Osteocyte (in vitro differentiated cells): ENCODE data around the gene LDB2. TPM values are rescaled to one million over a fixed set of nuclear protein-coding genes. Genes with fewer than 3 reads are reported as not detected.

ENCODE experiments used
- DNase-seq: peaks from one replicate; pipeline ENCODE4 v3.0.0; 2021; ENCODE audit warnings: mixed read lengths; ENCODE audit not compliant: unreplicated experiment; ENCODE audit errors: extremely low spot score
- H3K27ac Mint-ChIP-seq: one replicate; pipeline ENCODE4 v1.8.0; 2021; ENCODE audit warnings: mild to moderate bottlenecking, mixed read lengths; ENCODE audit not compliant: unreplicated experiment
- H3K27me3 Mint-ChIP-seq: one replicate; pipeline ENCODE4 v1.8.0; 2021; ENCODE audit warnings: mixed read lengths; ENCODE audit not compliant: unreplicated experiment
- H3K36me3 Mint-ChIP-seq: one replicate; pipeline ENCODE4 v1.8.0; 2021; ENCODE audit warnings: mixed read lengths; ENCODE audit not compliant: unreplicated experiment
- H3K4me1 Mint-ChIP-seq: one replicate; pipeline ENCODE4 v1.8.0; 2021; ENCODE audit warnings: mixed read lengths; ENCODE audit not compliant: unreplicated experiment
- H3K4me3 Mint-ChIP-seq: one replicate; pipeline ENCODE4 v1.8.0; 2021; ENCODE audit warnings: mild to moderate bottlenecking, moderate library complexity, mixed read lengths; ENCODE audit not compliant: unreplicated experiment
- H3K9me3 Mint-ChIP-seq: one replicate; pipeline ENCODE4 v1.8.0; 2021; ENCODE audit warnings: mixed read lengths; ENCODE audit not compliant: unreplicated experiment
- total RNA-seq: library from RNA; stranded (reverse); gene quantifications from 2 replicates; pipeline ENCODE4 v1.2.1, GENCODE V29; 2021
- TF ChIP-seq, protein P1 (sequence below): fragments of 200-600 bp; sonication (generic); IDR thresholded peaks from 2 replicates; pipeline ENCODE4 v1.5.0; 2021; ENCODE audit warnings: antibody characterized with exemption, mild to moderate bottlenecking, moderate library complexity

The LDB2 gene
- total RNA-seq, 1 donor from 2014 or later, result 8.7 TPM

DNA sequence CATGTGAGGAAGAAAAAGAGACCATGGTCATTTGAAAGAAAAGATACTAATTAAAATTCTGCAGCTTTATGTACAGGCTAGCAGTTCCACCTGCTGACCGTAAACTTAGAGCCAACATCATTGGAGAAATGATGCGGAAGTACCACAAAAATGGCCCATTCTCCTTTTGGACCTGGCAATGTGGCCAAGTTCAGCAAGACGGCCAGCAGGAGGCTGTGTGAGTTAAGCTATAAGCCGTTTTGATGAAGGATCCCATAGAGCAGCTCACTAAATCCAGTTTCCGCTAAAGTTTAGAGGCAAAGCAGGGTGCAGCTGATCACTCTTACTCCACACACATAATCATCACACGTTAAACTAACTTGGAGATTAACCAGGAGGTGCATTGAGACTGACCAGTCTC is 133.8 kb downstream of the LDB2 start:
- H3K4me3 Mint-ChIP-seq, result no peak overlapping the region
- no peak for DNase-seq
- peaks cover 6% of the 10 kb centered on the region for H3K4me1 Mint-ChIP-seq
- no peaks in the 10 kb centered on the region for H3K9me3 Mint-ChIP-seq
- no peaks in the 10 kb centered on the region for H3K27me3 Mint-ChIP-seq
- no peaks in the 10 kb centered on the region for H3K36me3 Mint-ChIP-seq
- no peak overlapping the region for H3K27ac Mint-ChIP-seq
- TF ChIP-seq, protein P1, sequence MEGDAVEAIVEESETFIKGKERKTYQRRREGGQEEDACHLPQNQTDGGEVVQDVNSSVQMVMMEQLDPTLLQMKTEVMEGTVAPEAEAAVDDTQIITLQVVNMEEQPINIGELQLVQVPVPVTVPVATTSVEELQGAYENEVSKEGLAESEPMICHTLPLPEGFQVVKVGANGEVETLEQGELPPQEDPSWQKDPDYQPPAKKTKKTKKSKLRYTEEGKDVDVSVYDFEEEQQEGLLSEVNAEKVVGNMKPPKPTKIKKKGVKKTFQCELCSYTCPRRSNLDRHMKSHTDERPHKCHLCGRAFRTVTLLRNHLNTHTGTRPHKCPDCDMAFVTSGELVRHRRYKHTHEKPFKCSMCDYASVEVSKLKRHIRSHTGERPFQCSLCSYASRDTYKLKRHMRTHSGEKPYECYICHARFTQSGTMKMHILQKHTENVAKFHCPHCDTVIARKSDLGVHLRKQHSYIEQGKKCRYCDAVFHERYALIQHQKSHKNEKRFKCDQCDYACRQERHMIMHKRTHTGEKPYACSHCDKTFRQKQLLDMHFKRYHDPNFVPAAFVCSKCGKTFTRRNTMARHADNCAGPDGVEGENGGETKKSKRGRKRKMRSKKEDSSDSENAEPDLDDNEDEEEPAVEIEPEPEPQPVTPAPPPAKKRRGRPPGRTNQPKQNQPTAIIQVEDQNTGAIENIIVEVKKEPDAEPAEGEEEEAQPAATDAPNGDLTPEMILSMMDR, result peak; percentile 47

DNA sequence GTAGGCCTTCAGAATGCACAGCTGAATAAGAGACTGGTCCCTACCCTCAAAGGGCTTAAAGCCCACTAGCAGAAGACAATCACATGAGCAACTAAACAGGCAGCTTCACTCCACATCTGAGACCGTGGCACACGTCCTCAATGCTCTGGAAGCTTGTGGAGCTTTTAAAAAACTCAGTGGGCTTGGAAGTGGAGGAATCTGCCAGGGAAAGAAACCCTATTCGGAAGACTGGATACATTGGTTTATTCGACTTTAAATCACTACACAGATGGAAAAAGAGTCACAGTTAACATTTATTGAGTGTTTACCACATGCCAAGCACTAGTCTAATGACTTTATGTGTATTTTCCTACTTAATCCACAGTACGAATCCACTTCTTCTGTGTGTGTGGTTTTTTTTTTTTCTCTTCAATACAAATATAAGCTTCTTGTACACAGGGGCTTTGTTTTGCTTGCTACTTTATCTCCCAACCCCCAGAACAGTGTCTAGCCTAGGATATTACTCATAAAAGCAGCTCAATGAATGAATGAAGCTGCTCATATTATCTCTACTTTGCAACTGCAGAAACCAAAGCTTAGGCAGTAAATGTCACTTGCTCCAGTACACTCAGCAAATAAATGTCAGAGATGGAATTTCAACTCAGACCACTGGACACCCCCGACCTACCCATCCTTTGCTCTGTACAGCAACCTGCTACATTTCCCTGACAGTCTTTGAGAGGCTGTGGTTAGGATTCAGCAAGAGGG is 137.7 kb downstream of the LDB2 start:
- Mint-ChIP-seq H3K27me3 (no peaks in the 10 kb centered on the region), H3K27ac (no peak overlapping the region), H3K9me3 (no peaks in the 10 kb centered on the region), H3K4me3 (no peak overlapping the region), H3K4me1 (peaks cover 6% of the 10 kb centered on the region), H3K36me3 (no peaks in the 10 kb centered on the region)
- TF ChIP-seq, protein P1, result no peak
- no peak for DNase-seq

GRCh38 chr4:16759931-16760582 is 138.4 kb downstream of the LDB2 start:
- no peak for DNase-seq
- no peak overlapping the region for H3K4me3 Mint-ChIP-seq
- H3K9me3 Mint-ChIP-seq, result no peaks in the 10 kb centered on the region
- TF ChIP-seq, protein P1, result no peak
- no peak overlapping the region for H3K27ac Mint-ChIP-seq
- no peaks in the 10 kb centered on the region for H3K27me3 Mint-ChIP-seq
- H3K36me3 Mint-ChIP-seq, result no peaks in the 10 kb centered on the region
- peaks cover 6% of the 10 kb centered on the region for H3K4me1 Mint-ChIP-seq

- TF ChIP-seq, protein P1, result no peak
- Mint-ChIP-seq H3K36me3 (no peaks in the 10 kb centered on the region), H3K4me1 (peaks cover 6% of the 10 kb centered on the region), H3K27me3 (no peaks in the 10 kb centered on the region), H3K9me3 (no peaks in the 10 kb centered on the region), H3K4me3 (no peak overlapping the region), H3K27ac (no peak overlapping the region)
- DNase-seq, result no peak
Observed at GRCh38 chr4:16758816-16759215, 139.6 kb downstream of the LDB2 start.

GRCh38 chr4:16758255-16758654 is 140.2 kb downstream of the LDB2 start:
- peaks cover 6% of the 10 kb centered on the region for H3K4me1 Mint-ChIP-seq
- H3K9me3 Mint-ChIP-seq, result no peaks in the 10 kb centered on the region
- TF ChIP-seq, protein P1, result no peak
- H3K4me3 Mint-ChIP-seq, result no peak overlapping the region
- no peak overlapping the region for H3K27ac Mint-ChIP-seq
- no peak for DNase-seq
- H3K36me3 Mint-ChIP-seq, result no peaks in the 10 kb centered on the region
- no peaks in the 10 kb centered on the region for H3K27me3 Mint-ChIP-seq
